IgD-negative memory B cell (primary cell): ENCODE measurements around the gene NCBP1. TPM values are rescaled to one million over a fixed set of nuclear protein-coding genes. Genes with fewer than 3 reads are reported as not detected.
"Not testable (repeated sequence)": the region's sequence is repeated elsewhere in the genome, so short reads cannot be mapped to it uniquely, and the experiment has no call there.

ENCODE experiments used
- H3K27ac Mint-ChIP-seq, 3 donors: one replicate each; pipeline ENCODE4 v1.8.0; 2020 to 2022; ENCODE audit warnings: mild to moderate bottlenecking in 3 of 3, mixed read lengths in 3 of 3, moderate library complexity in 1 of 3
- H3K27me3 Mint-ChIP-seq: one replicate; pipeline ENCODE4 v1.8.0; 2021; ENCODE audit warnings: mixed read lengths
- H3K36me3 Mint-ChIP-seq: one replicate; pipeline ENCODE4 v1.8.0; 2020; ENCODE audit warnings: mild to moderate bottlenecking, mixed read lengths
- H3K4me1 Mint-ChIP-seq, 3 donors: one replicate each; pipeline ENCODE4 v1.8.0; 2020 to 2022; ENCODE audit warnings: mixed read lengths in 3 of 3, mild to moderate bottlenecking in 1 of 3
- H3K4me3 Mint-ChIP-seq, 4 donors: one replicate each; pipeline ENCODE4 v1.8.0; 2020 to 2022; ENCODE audit warnings: mild to moderate bottlenecking in 4 of 4, mixed read lengths in 4 of 4, moderate library complexity in 3 of 4
- H3K9me3 Mint-ChIP-seq, 3 donors: one replicate each; pipeline ENCODE4 v1.8.0; 2020 to 2021; ENCODE audit warnings: mixed read lengths in 3 of 3, mild to moderate bottlenecking in 1 of 3
- polyA plus RNA-seq: library from polyadenylated mRNA; unstranded; fragments of 300-500 nt; fragmentation: Illumina TruSeq; gene quantifications from one replicate; pipeline ENCODE4 v1.2.3, GENCODE V29; 2021

NCBP1 gene
- polyA plus RNA-seq, 1 donor from 2014 or later: 15.6 TPM

DNA sequence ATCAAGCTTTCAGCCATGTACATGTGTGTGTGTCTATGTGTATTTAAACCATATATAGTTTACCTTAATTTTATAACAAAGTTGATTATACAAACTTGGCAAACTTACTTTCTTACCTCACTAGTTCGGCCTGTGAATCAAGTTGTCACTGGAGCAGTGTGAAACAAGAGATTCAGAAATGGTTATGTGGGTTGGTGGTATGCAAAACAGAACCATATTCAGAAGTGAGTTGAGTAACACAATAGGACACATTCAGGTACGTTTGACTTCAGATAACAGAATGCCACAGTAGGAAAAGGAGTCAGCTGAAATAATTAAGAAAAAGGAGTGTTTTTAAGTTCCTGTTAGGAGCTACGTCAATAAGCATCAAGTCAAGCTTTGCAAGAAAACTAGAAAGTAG is 42.0 kb downstream of the NCBP1 start:
- Mint-ChIP-seq H3K27me3 (no peaks in the 10 kb centered on the region), H3K4me3 (no peak overlapping the region), H3K4me1 (peaks cover 0 to 5% (median 2%) of the 10 kb centered on the region in 3 donors), H3K36me3 (peaks cover 2% of the 10 kb centered on the region), H3K27ac (peak overlapping the region in 1 of 3 donors; percentile 41), H3K9me3 (no peaks in the 10 kb centered on the region)

DNA sequence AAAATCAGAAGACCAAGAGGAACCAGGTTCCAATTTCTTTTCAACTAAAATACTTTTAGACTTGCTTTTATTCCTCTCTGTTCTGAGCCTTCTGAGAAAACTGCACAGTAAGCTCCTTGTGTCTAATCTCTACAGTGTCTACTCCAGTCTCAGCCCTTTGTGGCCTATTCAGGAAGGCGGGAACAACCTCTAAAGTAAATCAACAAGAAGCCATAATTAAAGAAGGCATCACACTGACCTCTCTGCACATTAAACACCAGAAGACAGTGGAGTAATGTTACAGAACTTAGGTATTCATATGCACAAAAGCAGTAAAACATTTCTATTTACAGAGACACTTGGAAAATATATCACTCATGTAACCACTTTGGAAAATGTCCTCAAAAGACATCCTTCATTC is 48.6 kb downstream of the NCBP1 start:
- no peak overlapping the region for H3K4me3 Mint-ChIP-seq
- H3K27ac Mint-ChIP-seq: no peak overlapping the region
- peaks cover 0 to 3% (median 2%) of the 10 kb centered on the region in 3 donors for H3K4me1 Mint-ChIP-seq
- no peaks in the 10 kb centered on the region for H3K9me3 Mint-ChIP-seq
- H3K27me3 Mint-ChIP-seq: no peaks in the 10 kb centered on the region
- no peaks in the 10 kb centered on the region for H3K36me3 Mint-ChIP-seq

DNA sequence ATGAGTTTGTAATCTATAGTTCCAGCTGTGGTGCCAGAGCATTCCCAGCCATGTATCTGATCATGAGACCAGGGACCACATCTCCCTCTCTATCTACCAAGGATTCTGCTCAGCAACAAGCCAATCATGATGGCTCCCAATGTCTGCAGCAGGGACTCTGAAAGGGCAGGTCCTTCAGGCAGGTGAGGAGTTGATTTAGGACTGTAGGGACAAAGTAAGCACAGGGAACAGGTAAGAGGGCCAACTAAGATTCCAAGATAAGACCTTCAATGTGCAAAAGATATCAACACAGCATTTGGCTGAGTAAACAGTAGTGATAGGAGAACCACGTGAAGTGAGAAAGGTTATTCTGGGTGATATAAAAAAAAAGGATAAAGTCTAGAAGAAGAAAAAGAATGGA is 55.0 kb downstream of the NCBP1 start:
- Mint-ChIP-seq H3K4me3 (no peak overlapping the region), H3K9me3 (no peaks in the 10 kb centered on the region), H3K4me1 (peaks cover 4 to 8% (median 5%) of the 10 kb centered on the region in 3 donors), H3K27me3 (no peaks in the 10 kb centered on the region), H3K36me3 (peaks cover 12% of the 10 kb centered on the region), H3K27ac (peak overlapping the region in 1 of 3 donors; percentile 80)

DNA sequence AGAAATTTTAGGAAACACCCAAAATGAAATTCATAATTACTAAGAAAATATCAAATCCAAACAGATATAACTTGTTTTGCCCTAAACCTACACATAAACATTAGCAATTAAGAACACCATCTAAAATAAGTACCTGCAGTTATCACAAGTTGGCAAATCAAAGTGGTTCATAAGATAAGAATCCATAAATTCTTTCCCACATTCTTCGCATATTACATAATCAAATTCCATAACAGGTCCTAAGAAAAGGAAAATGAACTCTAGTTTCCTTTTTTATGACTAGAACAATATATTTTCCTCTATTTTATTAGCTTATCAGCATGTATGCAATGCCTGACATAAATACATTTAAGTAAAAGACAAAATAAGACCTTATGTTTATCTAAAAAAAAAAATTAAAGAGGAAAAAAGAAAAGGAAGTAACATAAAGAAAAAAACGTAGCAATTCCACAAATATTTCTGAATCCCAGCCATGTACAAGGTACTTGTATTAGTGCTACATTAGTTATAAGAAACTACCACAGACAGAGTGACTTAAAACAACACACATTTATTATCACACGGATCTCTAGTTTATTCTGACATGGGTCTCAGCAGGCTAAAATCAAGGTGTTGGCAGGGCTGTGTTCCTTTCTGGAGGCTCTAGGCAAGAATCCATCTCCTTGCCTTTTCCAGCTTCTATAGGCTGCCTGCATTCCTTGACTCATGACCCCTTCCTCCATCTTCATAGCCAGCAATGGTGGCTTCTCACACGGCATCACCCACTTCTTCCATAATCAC is 56.0 kb downstream of the NCBP1 start:
- H3K4me1 Mint-ChIP-seq: peaks cover 14 to 17% (median 14%) of the 10 kb centered on the region in 3 donors
- peak overlapping the region in 1 of 3 donors; percentile 48 for H3K27ac Mint-ChIP-seq
- no peak overlapping the region for H3K4me3 Mint-ChIP-seq
- no peaks in the 10 kb centered on the region for H3K27me3 Mint-ChIP-seq
- peaks cover 12% of the 10 kb centered on the region for H3K36me3 Mint-ChIP-seq
- H3K9me3 Mint-ChIP-seq: no peaks in the 10 kb centered on the region

DNA sequence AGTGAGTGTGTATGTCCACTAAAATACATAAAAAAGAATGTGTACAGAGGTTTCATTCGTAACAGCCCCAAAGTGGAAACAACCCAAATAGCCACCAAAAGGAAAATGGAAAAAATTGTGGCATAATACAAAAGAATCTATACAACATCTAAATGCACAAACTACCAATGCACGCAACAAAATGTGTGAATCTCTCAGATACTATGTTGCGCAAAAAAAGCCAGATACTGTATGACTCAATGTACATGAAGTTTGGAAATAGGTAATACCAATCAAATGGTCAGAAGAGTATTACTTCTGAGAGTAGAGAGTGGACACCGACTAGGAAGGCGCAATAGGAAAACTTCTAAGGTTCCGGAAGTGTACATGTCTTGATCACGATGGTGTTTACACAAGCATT is 61.1 kb downstream of the NCBP1 start:
- H3K4me1 Mint-ChIP-seq: peaks cover 40 to 58% (median 53%) of the 10 kb centered on the region in 3 donors
- H3K27ac Mint-ChIP-seq: peak overlapping the region in 2 of 3 donors; percentile 39 to 67
- H3K36me3 Mint-ChIP-seq: peaks cover 3% of the 10 kb centered on the region
- H3K9me3 Mint-ChIP-seq: no peaks in the 10 kb centered on the region
- H3K4me3 Mint-ChIP-seq: peak overlapping the region in 3 of 4 donors; percentile 56 to 96 (median 57)
- no peaks in the 10 kb centered on the region for H3K27me3 Mint-ChIP-seq

DNA sequence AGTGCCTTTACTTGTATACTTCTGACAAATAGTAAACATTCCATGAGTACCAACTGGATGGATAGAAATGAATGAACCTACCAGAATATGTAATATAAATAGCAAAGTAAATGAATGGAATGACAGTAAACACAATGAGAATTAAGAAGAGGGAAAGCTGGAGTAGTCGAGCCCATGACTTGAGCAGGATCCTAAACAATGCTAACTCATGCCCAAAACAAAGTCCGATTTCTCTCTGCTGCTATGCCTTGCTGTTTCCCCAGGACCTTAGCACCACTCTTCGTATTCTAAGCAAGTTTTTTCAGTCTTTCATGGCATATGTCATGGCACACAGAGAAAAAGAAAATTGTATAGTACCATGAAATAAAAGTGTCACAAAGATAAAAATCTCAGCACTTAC is 61.8 kb downstream of the NCBP1 start:
- Mint-ChIP-seq H3K4me1 (peaks cover 42 to 59% (median 55%) of the 10 kb centered on the region in 3 donors), H3K9me3 (no peaks in the 10 kb centered on the region), H3K36me3 (peaks cover 3% of the 10 kb centered on the region), H3K4me3 (peak overlapping the region in 3 of 4 donors; percentile 92 to 96 (median 95)), H3K27me3 (no peaks in the 10 kb centered on the region), H3K27ac (peak overlapping the region in 1 of 3 donors; percentile 39)

DNA sequence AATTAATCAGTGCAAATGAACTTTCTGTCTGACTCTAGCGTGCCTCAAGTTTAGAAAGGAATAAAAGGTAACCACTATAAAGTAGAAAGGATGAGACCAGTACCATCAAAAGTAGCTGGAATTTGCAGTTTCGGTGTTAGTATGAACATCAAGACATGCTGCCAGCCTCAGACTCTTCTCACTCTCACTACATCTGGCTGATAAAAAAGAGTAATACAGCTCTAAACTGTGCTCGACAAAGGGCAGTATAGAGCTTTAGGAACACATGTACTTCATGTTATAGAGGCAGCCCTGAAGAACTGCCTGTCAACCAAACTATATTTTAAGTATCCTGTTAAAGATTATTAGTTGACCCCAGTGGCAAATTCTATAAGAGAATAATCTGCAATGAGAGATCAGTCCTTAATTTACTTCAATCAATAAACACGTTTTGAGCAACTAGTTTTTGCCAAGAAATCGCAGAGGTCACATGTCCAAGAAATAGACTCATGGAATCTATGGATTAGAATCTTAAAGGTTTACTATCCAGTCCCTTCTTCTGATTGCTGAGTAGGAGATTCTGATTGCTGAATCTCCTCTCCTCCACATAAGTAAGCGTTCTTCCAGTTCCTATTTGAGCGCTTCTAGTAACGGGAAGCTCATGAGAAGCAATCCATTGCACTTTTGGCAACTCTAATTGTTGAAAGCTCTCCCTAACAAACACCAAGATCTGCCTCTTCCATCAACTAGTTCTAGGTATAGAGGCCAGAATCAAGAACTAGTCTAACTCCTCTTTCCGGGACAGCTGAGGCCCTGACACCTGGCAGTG is 62.6 kb downstream of the NCBP1 start:
- peaks cover 1% of the 10 kb centered on the region for H3K36me3 Mint-ChIP-seq
- H3K4me1 Mint-ChIP-seq: peaks cover 42 to 59% (median 55%) of the 10 kb centered on the region in 3 donors
- H3K27me3 Mint-ChIP-seq: no peaks in the 10 kb centered on the region
- H3K9me3 Mint-ChIP-seq: no peaks in the 10 kb centered on the region
- peak overlapping the region; percentile 44 to 94 (median 92) for H3K27ac Mint-ChIP-seq
- peak overlapping the region; percentile 89 to 96 (median 94) for H3K4me3 Mint-ChIP-seq

DNA sequence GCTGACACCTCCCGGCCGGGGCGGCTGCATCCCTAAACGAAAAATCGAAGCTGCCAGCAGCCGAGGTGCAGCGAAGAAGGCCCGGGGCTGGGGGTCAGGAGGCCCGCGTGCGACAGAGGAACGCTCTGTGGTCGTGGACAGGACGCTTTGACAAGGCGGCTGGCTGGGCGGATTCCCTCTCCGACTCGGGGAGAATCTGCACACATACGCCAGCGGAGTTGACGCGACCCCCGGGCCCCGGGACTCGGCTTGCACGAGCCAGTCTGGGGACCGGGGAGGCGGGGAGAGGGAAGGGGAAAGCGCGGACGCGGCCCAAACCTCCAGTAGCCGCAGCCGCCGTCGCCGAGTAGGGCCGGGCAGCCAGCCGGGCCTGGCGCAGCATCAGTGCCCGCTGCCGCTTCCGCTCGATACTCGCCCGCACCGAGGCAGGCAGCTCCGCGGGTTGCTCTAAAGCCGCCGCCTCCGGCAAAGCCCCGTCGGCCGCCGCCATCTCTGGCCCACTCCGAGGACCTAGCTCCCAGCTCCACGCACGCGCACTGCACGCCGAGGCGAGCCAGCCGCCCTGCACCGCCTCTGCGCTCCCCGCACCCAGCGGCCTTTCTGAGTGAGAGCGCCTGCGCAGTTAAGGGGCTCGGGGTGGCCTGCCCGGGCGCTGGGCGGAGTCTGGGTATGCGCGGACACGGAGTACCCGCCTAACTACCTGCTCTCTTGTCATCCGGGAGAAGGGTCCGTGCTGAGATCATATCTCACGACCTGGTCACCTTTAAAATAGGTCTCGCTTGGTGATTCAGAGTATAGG is 63.4 kb downstream of the NCBP1 start, which contains the start of gene XPA:
Gene XPA (minus strand): TSS at position 538 of the 799 bp plus-strand sequence. CDS start 48 bp downstream, at position 490.
- Mint-ChIP-seq H3K27ac (peak within 1 kb of the TSS; percentile 44 to 94 (median 92)), H3K27me3 (no peaks in the 10 kb centered on the region), H3K4me1 (peaks cover 42 to 59% (median 55%) of the 10 kb centered on the region in 3 donors), H3K36me3 (peaks cover 4% of the 10 kb centered on the region), H3K9me3 (no peaks in the 10 kb centered on the region), H3K4me3 (peak within 1 kb of the TSS; percentile 89 to 96 (median 94))

DNA sequence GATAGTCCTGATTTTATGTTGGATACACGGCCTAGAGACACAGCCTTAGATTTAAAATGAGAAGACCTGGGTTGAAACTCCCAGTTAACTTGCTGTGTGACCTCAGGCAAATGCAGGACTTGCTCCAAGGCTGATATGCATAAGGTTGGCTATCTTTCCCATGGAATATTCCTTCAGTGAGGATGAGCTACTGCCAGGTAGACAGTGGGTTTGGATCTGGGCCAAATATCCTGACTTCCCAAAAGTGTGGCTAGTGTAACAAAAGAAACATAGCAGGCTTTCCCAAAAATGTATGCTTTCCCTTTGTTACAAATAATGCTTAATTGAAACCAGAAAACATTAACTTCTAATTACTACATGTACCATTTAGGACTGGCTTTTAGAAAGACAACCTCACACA is 64.2 kb downstream of the NCBP1 start:
- Mint-ChIP-seq H3K9me3 (no peaks in the 10 kb centered on the region), H3K27me3 (no peaks in the 10 kb centered on the region), H3K36me3 (peaks cover 2% of the 10 kb centered on the region), H3K27ac (peak overlapping the region; percentile 44 to 94 (median 92)), H3K4me3 (peak overlapping the region; percentile 89 to 96 (median 94)), H3K4me1 (peaks cover 42 to 59% (median 55%) of the 10 kb centered on the region in 3 donors)

DNA sequence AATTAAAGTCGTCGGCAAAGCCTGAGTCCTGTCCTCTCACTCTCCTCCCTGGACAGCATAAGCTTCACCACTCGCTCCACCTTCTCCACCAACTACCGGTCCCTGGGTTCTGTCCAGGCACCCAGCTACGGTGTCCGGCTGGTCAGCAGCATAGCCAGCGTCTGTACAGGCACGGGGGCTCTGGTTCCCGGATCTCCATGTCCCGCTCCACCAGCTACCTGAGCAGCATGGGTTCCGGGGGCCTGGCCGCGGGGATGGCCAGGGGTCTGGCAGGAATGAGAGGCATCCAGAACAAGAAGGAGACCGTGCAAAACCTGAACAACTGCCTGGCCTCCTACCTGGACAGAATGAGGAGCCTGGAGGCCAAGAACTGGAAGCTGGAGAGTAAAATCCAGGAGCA is 65.2 kb downstream of the NCBP1 start:
- Mint-ChIP-seq H3K4me1 (peaks cover 36 to 50% (median 47%) of the 10 kb centered on the region in 3 donors), H3K36me3 (peaks cover 2% of the 10 kb centered on the region), H3K27me3 (no peaks in the 10 kb centered on the region), H3K27ac (peak overlapping the region in 1 of 3 donors; percentile 54), H3K4me3 (peak overlapping the region in 3 of 4 donors; percentile 67 to 92 (median 73)), H3K9me3 (no peaks in the 10 kb centered on the region)

DNA sequence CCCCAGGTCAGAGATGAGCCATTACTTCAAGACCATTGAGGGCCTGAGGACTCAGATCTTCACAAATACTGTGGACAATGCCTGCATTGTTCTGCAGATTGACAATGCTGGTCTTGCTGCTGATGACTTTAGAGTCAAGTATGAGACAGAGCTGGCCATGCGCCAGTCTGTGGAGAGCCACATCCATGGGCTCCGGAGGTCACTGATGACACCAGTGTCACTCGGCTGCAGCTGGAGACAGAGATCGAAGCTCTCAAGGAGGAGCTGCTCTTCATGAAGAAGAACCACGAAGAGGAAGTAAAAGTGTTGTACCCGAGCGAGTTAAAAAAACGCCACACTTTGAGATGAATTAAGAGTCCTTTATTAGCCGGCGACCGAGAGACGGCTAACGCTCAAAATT is 65.7 kb downstream of the NCBP1 start:
- H3K36me3 Mint-ChIP-seq, H3K27me3 Mint-ChIP-seq, H3K9me3 Mint-ChIP-seq: not testable (repeated sequence)
- H3K4me1 Mint-ChIP-seq: peaks cover 31 to 45% (median 43%) of the 10 kb centered on the region in 3 donors
- peak overlapping the region; percentile 10 to 54 (median 50) for H3K27ac Mint-ChIP-seq
- H3K4me3 Mint-ChIP-seq: peak overlapping the region; percentile 67 to 93 (median 82)

DNA sequence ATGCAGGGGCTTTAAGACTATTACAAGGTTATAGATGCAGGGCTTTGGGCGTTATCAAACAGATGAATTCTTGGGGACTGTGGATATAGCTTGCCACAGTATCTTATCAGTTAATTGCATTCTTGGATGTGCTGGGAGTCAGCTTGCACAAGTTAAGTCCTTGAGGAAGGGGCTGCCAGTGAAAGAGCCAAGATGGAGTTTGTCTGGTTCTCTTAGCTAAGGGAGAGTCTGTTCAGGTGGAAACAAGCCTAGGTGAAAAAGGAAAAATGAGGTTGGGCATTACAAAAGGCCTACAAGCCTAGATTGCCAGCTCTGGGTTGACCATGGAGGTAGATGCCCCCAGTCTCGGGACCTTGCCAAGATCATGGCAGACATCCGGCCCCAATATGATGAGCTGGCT is 66.2 kb downstream of the NCBP1 start:
- Mint-ChIP-seq H3K27ac (peak overlapping the region in 2 of 3 donors; percentile 50 to 54), H3K4me1 (peaks cover 26 to 40% (median 39%) of the 10 kb centered on the region in 3 donors), H3K4me3 (peak overlapping the region; percentile 67 to 93 (median 82))
- H3K36me3 Mint-ChIP-seq, H3K27me3 Mint-ChIP-seq, H3K9me3 Mint-ChIP-seq: not testable (repeated sequence)

DNA sequence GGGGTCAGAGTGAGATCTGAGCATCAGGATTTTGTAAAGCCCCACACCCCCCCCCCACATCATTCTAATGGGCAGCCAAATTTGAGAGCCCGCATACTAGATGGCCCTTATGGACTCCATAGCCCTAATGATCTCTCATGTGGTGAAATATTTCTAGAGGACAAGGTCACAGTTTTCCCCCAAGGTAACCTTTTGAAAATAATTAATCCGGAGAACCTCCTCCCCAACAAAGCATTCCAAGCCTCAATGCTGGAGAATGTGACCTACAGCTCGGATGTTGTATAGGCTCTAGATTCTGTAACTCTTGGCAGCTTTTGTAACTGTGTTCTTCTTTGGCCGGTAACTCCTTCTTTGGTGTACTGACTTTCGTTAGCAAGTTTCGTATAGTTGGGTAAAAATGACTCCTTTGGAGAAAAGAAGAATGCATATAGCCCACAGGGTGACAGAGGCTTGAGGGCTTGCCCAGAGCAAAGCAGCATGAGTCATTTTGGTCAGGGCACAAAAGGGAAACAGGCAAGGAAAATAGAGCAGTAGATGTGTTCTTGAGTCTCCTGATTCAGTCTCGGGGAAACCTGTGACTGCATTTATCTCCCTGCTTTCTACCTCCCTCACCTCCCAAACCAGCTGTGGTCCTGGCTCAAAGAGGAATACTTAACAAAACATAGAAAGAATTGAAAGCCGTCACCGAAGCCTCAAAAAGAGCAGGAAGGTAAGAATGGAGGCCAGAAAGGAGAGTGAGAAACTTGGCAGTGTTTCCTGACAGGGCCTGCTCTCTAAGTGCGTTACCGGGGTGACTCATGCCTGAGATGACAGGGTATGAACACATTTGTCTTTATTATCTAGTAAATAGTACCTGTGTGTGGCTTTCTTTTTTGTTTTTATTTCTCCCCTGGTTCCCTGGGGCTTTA is 70.1 kb downstream of the NCBP1 start:
- no peaks in the 10 kb centered on the region for H3K9me3 Mint-ChIP-seq
- peaks cover 9 to 10% (median 10%) of the 10 kb centered on the region in 3 donors for H3K4me1 Mint-ChIP-seq
- H3K27ac Mint-ChIP-seq: no peak overlapping the region
- H3K4me3 Mint-ChIP-seq: no peak overlapping the region
- H3K27me3 Mint-ChIP-seq: peaks cover 4% of the 10 kb centered on the region
- H3K36me3 Mint-ChIP-seq: peaks cover 2% of the 10 kb centered on the region

DNA sequence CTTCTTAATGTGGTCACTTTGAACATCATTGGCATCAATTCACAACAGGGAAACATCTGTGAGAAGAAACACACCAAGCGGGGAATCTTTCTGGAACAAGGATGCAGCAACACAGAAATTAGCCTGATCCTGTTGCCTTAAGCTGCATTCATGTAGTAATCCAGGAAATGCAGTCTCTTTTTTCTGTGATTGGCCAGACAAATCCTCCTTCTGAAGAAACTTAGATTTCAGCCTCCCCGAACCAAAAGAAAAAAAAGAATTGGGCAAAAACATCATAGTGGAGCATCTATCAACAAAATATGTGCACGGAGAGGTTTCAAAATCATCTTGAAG is 70.7 kb downstream of the NCBP1 start:
- H3K27me3 Mint-ChIP-seq: peaks cover 5% of the 10 kb centered on the region
- H3K27ac Mint-ChIP-seq: no peak overlapping the region
- H3K4me1 Mint-ChIP-seq: peaks cover 6% of the 10 kb centered on the region in 3 donors
- no peaks in the 10 kb centered on the region for H3K9me3 Mint-ChIP-seq
- H3K4me3 Mint-ChIP-seq: no peak overlapping the region
- peaks cover 2% of the 10 kb centered on the region for H3K36me3 Mint-ChIP-seq
